NCI-H1436 treated with DMSO at 0.1 percent for 48 hours (cell line): ENCODE measurements around the gene TTYH3.

Experiments used
- DNase-seq: peaks from one replicate; lab custom pipeline; 2025; lab: John Stamatoyannopoulos, UW

Gene TTYH3

GRCh38 chr7:2616387-2617324 lies 15.1 kb upstream of the TTYH3 start:
- DNase-seq, result no peak

DNA sequence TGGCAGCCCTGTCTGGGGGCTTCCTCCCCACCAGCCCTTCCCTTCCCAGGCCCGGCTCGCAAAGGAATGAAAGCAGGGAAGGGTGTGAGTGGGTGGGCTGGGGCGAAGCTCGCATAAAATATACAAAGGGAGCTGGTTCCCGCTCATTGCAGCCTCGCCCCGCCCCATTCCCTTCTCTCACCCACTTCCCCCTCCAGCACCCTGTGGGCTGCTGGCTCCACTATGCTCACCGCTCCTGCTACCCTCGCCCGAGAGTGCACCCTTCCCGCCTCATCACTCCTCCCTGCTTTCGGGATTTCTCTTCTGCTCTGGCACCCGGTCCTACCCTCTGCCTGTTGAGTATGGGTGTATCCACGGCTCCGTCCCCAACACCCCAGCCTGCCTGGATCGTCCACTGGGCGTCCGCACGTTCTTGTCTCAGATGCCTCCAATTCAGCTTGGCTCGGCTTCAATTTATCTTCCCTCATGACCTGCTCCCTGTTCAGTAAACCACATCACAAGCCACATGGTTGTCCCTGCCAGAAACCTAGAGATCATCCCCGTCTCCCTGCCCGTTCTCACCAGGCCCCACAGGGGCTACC lies 14.4 kb upstream of the TTYH3 start:
- DNase-seq, result no peak

GRCh38 chr7:2619116-2619515 lies 12.7 kb upstream of the TTYH3 start:
- DNase-seq, result no peak

DNA sequence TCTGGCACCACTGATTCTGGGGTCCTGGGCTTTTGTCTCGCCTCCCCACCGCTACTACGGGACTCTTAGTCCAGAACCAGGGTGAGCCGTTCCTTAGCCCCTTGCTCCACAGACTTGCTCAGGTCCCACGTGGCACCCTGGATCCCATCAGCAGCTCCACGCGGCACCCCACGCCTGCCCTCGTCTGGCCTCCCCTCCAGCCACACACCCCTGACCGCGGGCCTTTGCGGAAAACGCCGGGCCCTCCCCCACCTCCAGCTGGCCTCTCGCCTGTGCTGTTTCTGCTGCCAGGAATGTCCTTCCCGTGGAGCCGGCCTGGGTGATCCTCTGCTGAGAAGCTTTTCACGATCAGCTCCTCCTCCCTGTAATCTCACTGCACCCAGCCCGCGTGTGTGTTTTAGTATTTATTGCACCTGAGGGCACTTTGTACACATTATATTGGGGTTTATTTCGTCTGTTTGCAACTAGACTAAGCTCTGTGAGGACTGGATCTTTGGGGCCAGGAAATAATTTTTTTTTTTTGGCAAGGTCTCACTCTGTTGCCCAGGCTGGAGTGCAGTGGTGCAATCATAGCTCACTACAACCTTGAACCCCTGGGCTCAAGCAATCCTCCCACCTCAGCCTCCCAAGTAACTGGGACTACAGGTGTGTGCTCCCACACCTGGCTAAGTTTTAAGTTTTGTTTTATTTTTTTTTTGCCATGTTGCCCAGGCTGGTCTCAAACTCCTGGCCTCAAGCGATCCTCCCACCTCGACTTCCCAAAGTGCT lies 10.5 kb upstream of the TTYH3 start:
- DNase-seq, result no peak

DNA sequence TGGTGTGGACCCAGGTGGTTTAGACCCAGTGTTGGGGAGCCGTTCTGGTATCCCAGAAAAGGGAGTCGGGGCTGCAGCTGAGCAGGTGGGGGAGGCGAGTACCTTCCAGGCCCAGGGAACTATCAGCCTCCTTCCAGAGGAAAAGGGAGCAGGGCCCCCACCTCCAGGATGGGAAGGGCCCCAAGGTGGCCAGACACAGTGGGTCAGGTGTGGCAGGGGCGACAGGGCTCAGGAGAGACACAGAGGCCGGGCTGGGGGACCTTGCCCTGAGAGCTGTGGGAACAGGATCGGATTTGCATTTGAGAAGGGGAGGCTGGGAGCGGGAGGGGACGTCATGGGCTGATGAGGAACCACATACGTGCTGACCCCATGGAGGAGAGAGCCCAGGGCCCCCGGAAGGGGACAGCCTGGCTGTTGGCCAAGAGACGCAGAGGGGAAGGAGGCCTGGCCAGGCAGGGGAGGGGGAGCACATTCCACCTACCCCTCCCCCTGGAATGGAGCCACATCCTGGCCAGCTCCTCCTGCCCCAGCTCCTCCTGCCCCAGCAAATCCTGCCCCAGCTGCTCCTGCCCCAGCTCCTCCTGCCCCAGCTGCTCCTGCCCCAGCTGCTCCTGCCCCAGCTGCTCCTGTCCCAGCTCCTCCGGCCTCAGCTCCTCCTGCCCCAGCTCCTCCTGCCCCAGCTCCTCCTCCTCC lies 9.7 kb upstream of the TTYH3 start:
- no peak for DNase-seq

- DNase-seq, result no peak
Measured at GRCh38 chr7:2622869-2623697, 8.7 kb upstream of the TTYH3 start.

GRCh38 chr7:2623698-2624014 lies 8.1 kb upstream of the TTYH3 start:
- DNase-seq, result no peak

DNA sequence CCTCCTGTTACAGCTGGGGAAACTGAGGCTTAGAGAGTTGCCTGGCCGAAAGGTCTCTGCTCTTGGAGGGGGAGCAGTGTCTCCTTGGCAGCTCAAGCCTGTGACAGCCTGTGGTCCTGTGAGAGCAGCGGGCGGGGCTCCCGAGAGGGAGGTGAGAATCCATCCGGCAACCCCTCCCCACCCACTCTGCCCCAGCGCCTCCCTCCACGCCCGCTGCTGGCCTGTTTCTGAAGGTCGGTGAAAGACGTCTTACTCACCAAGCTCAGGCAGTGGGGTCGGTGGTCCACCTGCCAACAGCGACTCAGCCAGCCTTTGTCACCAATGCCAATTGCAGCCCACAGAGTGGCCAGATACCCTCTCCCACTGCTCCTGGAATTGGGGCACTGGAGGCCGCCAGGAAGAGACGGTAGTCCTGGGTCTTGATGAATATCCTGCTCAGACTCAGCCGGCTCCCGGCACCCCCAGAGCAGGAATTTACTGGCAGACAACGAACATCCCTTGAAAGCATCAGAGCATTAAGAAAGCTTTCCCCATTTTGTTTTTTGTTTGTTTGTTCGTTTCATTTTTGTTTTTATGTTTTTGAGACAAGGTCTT lies 7.4 kb upstream of the TTYH3 start:
- DNase-seq, result no peak

DNA sequence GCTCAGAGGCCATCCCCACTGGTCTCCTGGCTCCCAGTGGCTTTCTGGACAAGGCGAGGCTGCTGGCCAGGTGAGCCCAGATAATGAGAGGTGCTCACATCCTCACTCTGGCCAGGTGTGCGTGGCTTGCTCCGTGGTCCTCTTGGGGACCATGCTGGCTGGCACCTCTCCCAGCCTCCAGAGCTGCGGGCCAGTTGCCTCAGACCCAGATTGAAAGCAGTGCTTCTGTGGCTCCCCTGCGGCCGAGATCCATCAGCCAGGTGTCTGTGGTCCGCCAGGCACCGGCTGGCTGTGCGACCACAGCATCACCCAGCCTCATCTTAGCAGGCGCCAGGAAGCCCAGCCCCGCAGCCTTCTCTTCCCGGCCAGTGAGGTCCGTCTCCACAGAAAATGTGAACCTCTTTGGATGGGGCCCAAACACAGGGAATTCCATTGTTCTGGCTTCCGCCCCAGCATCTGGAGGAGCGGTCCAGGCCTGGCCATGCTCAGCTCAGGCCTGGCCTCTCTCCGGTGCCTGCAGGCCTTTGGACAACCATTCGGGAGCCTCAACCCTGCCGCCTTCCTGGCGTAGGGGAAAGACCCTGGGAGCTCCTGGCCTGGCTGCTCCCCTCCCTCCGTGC lies 5.2 kb upstream of the TTYH3 start:
- DNase-seq, result no peak

DNA sequence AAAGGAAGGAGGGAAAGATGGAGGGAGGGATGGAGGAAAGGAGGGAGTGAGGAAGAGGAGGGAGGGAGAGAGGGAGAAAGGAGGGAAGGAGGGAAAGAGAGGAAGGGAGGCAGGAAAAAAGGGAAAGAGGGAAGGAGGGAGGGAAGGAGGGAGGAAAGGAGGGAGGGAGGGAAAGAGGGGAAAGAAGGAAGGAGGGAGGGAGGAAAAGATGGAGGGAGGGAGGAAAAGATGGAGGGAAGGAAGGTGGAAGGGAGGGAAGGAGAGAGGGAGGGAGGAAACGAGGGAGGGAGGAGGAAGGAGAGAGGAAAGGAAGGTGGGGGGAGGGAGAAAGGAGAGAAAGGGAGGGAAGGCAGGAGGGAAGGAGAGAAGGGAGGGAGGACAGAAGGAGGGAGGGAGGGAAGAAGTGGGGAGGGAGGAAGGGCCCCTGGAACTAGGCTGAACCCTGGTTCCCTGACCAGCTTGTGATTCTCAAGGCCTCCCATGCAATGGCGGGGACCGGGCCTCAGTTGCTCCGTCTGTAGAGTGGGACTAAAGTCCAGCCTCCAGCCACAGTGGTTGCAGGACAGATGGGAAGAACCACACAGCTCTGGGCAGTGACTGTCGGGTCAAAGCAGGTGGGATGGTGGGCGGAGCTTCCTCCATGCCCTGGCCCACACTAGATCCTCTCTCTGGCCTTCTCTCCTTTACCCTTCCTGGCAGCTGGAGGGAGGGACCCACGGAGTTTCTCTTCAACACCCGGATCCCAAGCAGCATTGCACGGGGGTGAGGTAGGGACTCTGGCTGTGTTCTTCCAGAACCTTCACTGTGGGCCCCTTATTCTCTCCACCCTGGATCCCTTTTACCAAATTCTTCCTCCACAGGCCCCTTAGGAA lies 4.3 kb upstream of the TTYH3 start:
- DNase-seq, result no peak

- no peak for DNase-seq
Measured at GRCh38 chr7:2628130-2628482, 3.7 kb upstream of the TTYH3 start.

DNA sequence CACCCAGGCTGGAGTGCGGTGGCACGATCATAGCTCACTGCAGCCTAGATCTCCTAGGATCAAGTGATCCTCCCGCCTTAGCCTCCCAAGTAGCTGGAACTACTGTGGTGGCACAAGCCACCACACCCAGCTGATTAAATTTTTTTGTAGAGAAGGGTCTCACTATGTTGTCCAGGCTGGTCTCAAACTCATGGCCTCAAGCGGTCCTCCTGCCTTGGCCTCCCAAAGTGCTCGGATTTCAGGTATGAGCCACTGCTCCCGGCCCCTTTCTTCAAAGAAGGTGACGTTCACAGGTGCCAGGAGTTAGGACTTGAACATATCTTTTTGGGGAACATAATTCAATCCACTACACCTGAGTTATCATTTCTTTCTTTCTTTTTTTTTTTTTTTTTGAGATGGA lies 2.9 kb upstream of the TTYH3 start:
- DNase-seq, result no peak

- no peak for DNase-seq
Measured at GRCh38 chr7:2629746-2630681, 1.8 kb upstream of the TTYH3 start.

DNA sequence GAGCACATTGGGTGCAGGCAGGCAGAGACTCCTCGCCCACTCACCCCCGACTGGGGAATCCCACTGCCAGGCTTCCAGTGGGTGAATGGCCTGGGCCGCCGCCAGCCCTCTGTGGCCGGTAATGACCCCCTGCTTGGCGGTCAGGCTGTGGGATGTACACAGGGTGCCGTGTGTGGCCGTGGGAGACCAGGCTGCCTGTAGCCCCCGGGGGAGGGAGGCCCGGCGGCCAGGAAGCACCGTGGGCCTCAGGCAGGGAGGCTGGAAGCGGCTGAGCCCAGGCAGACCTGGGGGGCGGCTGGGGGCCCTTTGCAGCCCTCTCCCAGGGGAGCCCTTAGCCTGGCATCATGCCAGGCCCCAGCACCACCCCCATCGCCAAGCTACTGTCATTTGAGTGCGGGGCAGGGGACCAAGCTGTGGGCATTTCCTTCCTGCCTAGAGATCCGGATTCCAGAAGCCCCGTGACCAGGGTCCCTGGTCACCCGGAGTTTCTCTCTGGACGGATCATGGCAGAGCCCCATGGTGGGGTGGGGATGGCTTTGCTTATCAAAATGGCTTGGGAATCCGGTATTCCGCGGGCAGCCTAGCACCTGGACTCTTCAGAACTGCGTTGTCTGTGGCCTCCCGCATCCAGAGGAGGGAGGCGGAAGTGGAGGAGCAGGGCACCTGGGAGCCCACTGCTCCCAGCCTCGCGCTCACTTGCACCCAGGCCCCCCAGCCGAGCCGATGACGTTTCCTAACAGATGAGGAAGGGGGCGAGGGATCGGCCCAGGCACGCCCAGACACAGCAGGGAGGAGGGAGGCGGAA lies 1.1 kb downstream of the TTYH3 start:
- DNase-seq, result no peak

DNA sequence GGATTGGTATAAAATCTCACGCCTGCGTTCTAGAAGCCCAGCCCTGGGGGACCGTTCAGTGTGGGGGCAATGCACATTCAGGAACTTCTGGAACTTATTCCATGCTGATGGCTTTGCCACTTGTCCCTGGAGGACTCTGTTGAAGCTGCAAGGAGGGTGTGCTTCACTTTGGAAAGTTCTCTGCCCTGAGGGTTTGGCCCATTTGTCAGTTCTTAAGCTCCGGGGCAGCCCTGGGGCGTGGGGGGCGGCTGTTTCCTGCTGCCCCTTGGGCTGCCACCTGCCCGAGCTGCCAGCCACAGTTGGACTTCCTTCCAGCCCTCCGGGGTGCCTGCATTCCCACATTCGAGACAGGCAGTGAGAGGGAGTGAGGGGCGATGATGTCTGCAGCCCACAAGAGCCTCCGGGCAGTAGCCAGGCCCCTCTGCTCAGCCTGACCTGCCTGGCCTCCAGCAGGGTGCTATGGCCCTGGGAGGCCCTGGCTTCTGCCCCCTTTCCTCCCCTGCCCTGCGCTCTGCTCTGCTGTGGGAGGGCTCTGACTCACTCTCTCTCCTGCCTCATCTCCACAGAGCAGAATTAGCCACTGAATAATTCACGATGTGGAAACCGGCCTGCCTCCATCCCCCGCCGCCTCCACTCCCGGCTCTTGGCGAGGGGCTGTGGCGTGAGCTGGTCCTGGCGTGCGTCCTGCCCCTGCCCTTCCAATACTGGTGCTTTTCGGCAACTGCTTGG lies 1.9 kb downstream of the TTYH3 start:
- no peak for DNase-seq

- no peak for DNase-seq
Measured at GRCh38 chr7:2634267-2635145, 2.7 kb downstream of the TTYH3 start.
